SU-DHL-6 (cell line): ENCODE data around the gene KRTAP4-1.
"Not testable (repeated sequence)": the region's sequence is repeated elsewhere in the genome, so short reads cannot be mapped to it uniquely, and the experiment has no call there.

Source experiments
- H2AFZ ChIP-seq: fragments of 200-600 bp; sonication (generic); 2 replicates; pipeline ENCODE4 v1.6.1; 2014; ENCODE audit warnings: low read depth, mild to moderate bottlenecking, moderate library complexity, mixed read lengths, antibody characterized with exemption, low read length; ENCODE audit not compliant: severe bottlenecking
- H3F3A ChIP-seq: fragments of 200-600 bp; shearing (Covaris generic); 2 replicates; pipeline ENCODE4 v1.6.0; 2016; ENCODE audit warnings: antibody characterized with exemption, mild to moderate bottlenecking; ENCODE audit not compliant: insufficient read depth
- H3K27ac ChIP-seq: fragments of 200-600 bp; sonication (generic); 2 replicates; pipeline ENCODE4 v1.5.1; 2016; ENCODE audit warnings: low read depth, mild to moderate bottlenecking, low read length, moderate library complexity, mixed read lengths
- H3K27me3 ChIP-seq: fragments of 200-600 bp; sonication (generic), shearing (Covaris generic); 2 replicates; pipeline ENCODE4 v1.6.0; 2014; ENCODE audit warnings: mild to moderate bottlenecking, low read length
- H3K36me3 ChIP-seq: fragments of 200-600 bp; sonication (generic); 2 replicates; pipeline ENCODE4 v1.6.1; 2014; ENCODE audit warnings: mild to moderate bottlenecking, low read length, mixed read lengths
- H3K4me2 ChIP-seq: fragments of 300-600, 200-600 bp; shearing (Covaris generic), sonication (generic); 2 replicates; pipeline ENCODE4 v1.6.0; 2014; ENCODE audit warnings: low read length, low read depth, mild to moderate bottlenecking; ENCODE audit not compliant: poor library complexity, severe bottlenecking
- H3K4me3 ChIP-seq: fragments of 200-600 bp; sonication (generic); 2 replicates; pipeline ENCODE4 v1.5.1; 2014; ENCODE audit warnings: antibody characterized with exemption, low read length, mild to moderate bottlenecking, mixed read lengths; ENCODE audit not compliant: insufficient read depth, poor library complexity, severe bottlenecking
- H3K79me2 ChIP-seq: fragments of 200-600 bp; sonication (generic); 2 replicates; pipeline ENCODE4 v1.6.1; 2014; ENCODE audit warnings: mild to moderate bottlenecking, low read length, moderate library complexity; ENCODE audit not compliant: insufficient read depth
- H3K9ac ChIP-seq: fragments of 200-600 bp; sonication (generic); 2 replicates; pipeline ENCODE4 v1.7.0; 2014; ENCODE audit warnings: mild to moderate bottlenecking, low read length
- H3K9me2 ChIP-seq: fragments of 200-600 bp; sonication (generic); replicated peaks from 2 replicates; pipeline ENCODE4 v1.6.1; 2014; ENCODE audit warnings: low read length; ENCODE audit not compliant: insufficient read depth
- H3K9me3 ChIP-seq: fragments of 200-600 bp; sonication (generic); 2 replicates; pipeline ENCODE4 v1.6.1; 2014; ENCODE audit warnings: low read length, mixed read lengths; ENCODE audit not compliant: insufficient read depth
- H4K20me1 ChIP-seq: fragments of 200-600 bp; sonication (generic); 2 replicates; pipeline ENCODE4 v1.6.1; 2014; ENCODE audit warnings: low read depth, mild to moderate bottlenecking, antibody characterized with exemption, low read length, moderate library complexity, mixed read lengths
- CTCF ChIP-seq: fragments of 200-600 bp; sonication (generic); IDR thresholded peaks from one replicate; pipeline ENCODE4 v1.5.1; 2017; ENCODE audit warnings: antibody characterized with exemption, mild to moderate bottlenecking, low read length, moderate library complexity; ENCODE audit not compliant: insufficient read depth, poor library complexity, severe bottlenecking
- EZH2phosphoT487 ChIP-seq: fragments of 200-600 bp; sonication (generic), shearing (Covaris generic); conservative IDR thresholded peaks from 2 replicates; pipeline ENCODE4 v1.6.1; 2018; ENCODE audit warnings: mild to moderate bottlenecking, antibody characterized with exemption, low read length, moderate library complexity, mixed read lengths

Gene KRTAP4-1

GRCh38 chr17:41141361-41141760 lies 43.4 kb downstream of the KRTAP4-1 start:
- no peaks in the 10 kb centered on the region for H3K27me3 ChIP-seq
- no peaks in the 10 kb centered on the region for H3K79me2 ChIP-seq
- no peaks in the 10 kb centered on the region for H3K36me3 ChIP-seq
- H3K27ac ChIP-seq: no peak overlapping the region
- H2AFZ ChIP-seq: no peak overlapping the region
- TF ChIP-seq CTCF (no peak), EZH2phosphoT487 (no peak)
- H4K20me1 ChIP-seq: no peaks in the 10 kb centered on the region
- no peaks in the 10 kb centered on the region for H3K9me2 ChIP-seq
- H3K4me3 ChIP-seq: no peak overlapping the region
- H3K4me2 ChIP-seq: no peak overlapping the region
- peaks cover 17% of the 10 kb centered on the region for H3K9me3 ChIP-seq
- no peak overlapping the region for H3K9ac ChIP-seq
- no peaks in the 10 kb centered on the region for H3F3A ChIP-seq

GRCh38 chr17:41140360-41141131 lies 44.2 kb downstream of the KRTAP4-1 start, which contains the start of gene KRTAP4-6:
KRTAP4-6 (minus strand) TSS chr17:41140544; CDS start chr17:41140487, 57 bp downstream.
- no peak within 1 kb of the TSS for H2AFZ ChIP-seq
- no peak within 1 kb of the TSS for H3K4me3 ChIP-seq
- no peaks in the 10 kb centered on the region for H4K20me1 ChIP-seq
- no peak for TF ChIP-seq EZH2phosphoT487
- no peak for TF ChIP-seq CTCF
- H3K27ac ChIP-seq: no peak within 1 kb of the TSS
- H3K4me2 ChIP-seq: no peak within 1 kb of the TSS
- no peaks in the 10 kb centered on the region for H3K79me2 ChIP-seq
- no peaks in the 10 kb centered on the region for H3K27me3 ChIP-seq
- H3K9me3 ChIP-seq: peaks cover 17% of the 10 kb centered on the region
- no peaks in the 10 kb centered on the region for H3K36me3 ChIP-seq
- H3K9me2 ChIP-seq: no peaks in the 10 kb centered on the region
- H3F3A ChIP-seq: no peaks in the 10 kb centered on the region
- H3K9ac ChIP-seq: no peak within 1 kb of the TSS

- H4K20me1 ChIP-seq, H3K4me3 ChIP-seq: not testable (repeated sequence)
Measured at GRCh38 chr17:41139865-41140264, 44.8 kb downstream of the KRTAP4-1 start.

More at GRCh38 chr17:41139865-41140264, 44.8 kb downstream of the KRTAP4-1 start:
- H2AFZ ChIP-seq, H3F3A ChIP-seq, H3K9ac ChIP-seq, H3K27me3 ChIP-seq, H3K9me2 ChIP-seq, H3K79me2 ChIP-seq, H3K36me3 ChIP-seq, H3K4me2 ChIP-seq, H3K27ac ChIP-seq: not testable (repeated sequence)
- H3K9me3 ChIP-seq: peaks cover 17% of the 10 kb centered on the region
